IMR-90 (cell line): ENCODE data around the gene NCCRP1. TPM values are rescaled to one million over a fixed set of nuclear protein-coding genes. Genes with fewer than 3 reads are reported as not detected.

Source experiments
- ATAC-seq: fragments of 200-7000 bp; cut with Tn5 transposase; 2 replicates; pipeline ENCODE4 v1.9.1; 2020; ENCODE audit warnings: low read depth, mild to moderate bottlenecking, moderate library complexity
- BruUV-seq: library from RNA; stranded (reverse); fragments of 400-500 nt; replicated peaks from 2 replicates; lab custom pipeline; 2021; lab: Mats Ljungman, UMichigan
- CTCF ChIA-PET: fragments of 300-600 bp; formaldehyde crosslinking; extraction: SDS; loops from one replicate; lab custom pipeline; 2021; ENCODE audit warnings: antibody characterized with exemption; lab: Yijun Ruan, JAX
- POLR2A ChIA-PET: fragments of 300-600 bp; sonication (Branson Sonifier 250); formaldehyde crosslinking; loops from one replicate; lab custom pipeline; 2022; ENCODE audit warnings: antibody characterized with exemption; ENCODE audit not compliant: unreplicated experiment; lab: Charles Lee
- DNase-seq: peaks from one replicate; pipeline ENCODE4 v3.0.0; 2013
- H2AFZ ChIP-seq: replicated peaks from 2 replicates; pipeline ENCODE3; 2013; ENCODE audit warnings: low read length, mild to moderate bottlenecking; ENCODE audit not compliant: poor library complexity
- H2AK5ac ChIP-seq: 2 replicates; pipeline ENCODE4 v1.6.1; 2013; ENCODE audit warnings: low read depth, low read length, inconsistent platforms
- H2AK9ac ChIP-seq: replicated peaks from 2 replicates; pipeline ENCODE3; 2013; ENCODE audit warnings: mild to moderate bottlenecking, low read depth, low read length, moderate library complexity; ENCODE audit not compliant: poor library complexity
- H2BK120ac ChIP-seq: 2 replicates; pipeline ENCODE4 v1.6.1; 2013; ENCODE audit warnings: low read depth, low read length, inconsistent platforms
- H2BK15ac ChIP-seq: 3 replicates; pipeline ENCODE4 v1.6.1; 2013; ENCODE audit warnings: low read depth, low read length, inconsistent platforms
- H2BK20ac ChIP-seq: 2 replicates; pipeline ENCODE4 v1.6.1; 2013; ENCODE audit warnings: low read depth, mild to moderate bottlenecking, inconsistent platforms, low read length, moderate library complexity
- H2BK5ac ChIP-seq: 2 replicates; pipeline ENCODE4 v1.6.1; 2013; ENCODE audit warnings: mild to moderate bottlenecking, low read depth, low read length, inconsistent platforms; ENCODE audit not compliant: poor library complexity, severe bottlenecking
- H3K14ac ChIP-seq: replicated peaks from 2 replicates; pipeline ENCODE4 v1.6.1; 2013; ENCODE audit warnings: low read depth, low read length, inconsistent platforms
- H3K18ac ChIP-seq: 2 replicates; pipeline ENCODE4 v1.6.1; 2013; ENCODE audit warnings: low read depth, low read length, control low read depth
- H3K23ac ChIP-seq: 2 replicates; pipeline ENCODE4 v1.6.1; 2013; ENCODE audit warnings: low read depth, low read length, inconsistent platforms
- H3K27ac ChIP-seq: 2 replicates; pipeline ENCODE4 v1.5.1; 2013; ENCODE audit warnings: mild to moderate bottlenecking, control low read depth, low read length; ENCODE audit not compliant: insufficient read depth
- H3K27me3 ChIP-seq: 2 replicates; pipeline ENCODE4 v1.6.1; 2013; ENCODE audit warnings: low read length; ENCODE audit not compliant: control insufficient read depth, insufficient read depth
- H3K36me3 ChIP-seq: 2 replicates; pipeline ENCODE4 v1.6.1; 2013; ENCODE audit warnings: low read length, mixed read lengths; ENCODE audit not compliant: control insufficient read depth, insufficient read depth
- H3K4ac ChIP-seq: 2 replicates; pipeline ENCODE4 v1.6.1; 2013; ENCODE audit warnings: low read depth, low read length, inconsistent platforms
- H3K4me1 ChIP-seq: 2 replicates; pipeline ENCODE4 v1.6.1; 2013; ENCODE audit warnings: low read length, mixed read lengths; ENCODE audit not compliant: control insufficient read depth, insufficient read depth
- H3K4me2 ChIP-seq: 2 replicates; pipeline ENCODE4 v1.6.1; 2013; ENCODE audit warnings: low read depth, mild to moderate bottlenecking, control low read depth, low read length, moderate library complexity
- H3K4me3 ChIP-seq: 2 replicates; pipeline ENCODE4 v1.5.1; 2013; ENCODE audit warnings: low read depth, mild to moderate bottlenecking, control low read depth, low read length, moderate library complexity; ENCODE audit not compliant: insufficient read depth
- H3K56ac ChIP-seq: 2 replicates; pipeline ENCODE4 v1.6.1; 2013; ENCODE audit warnings: low read length, inconsistent platforms; ENCODE audit not compliant: insufficient read depth; ENCODE audit errors: extremely low read depth
- H3K79me1 ChIP-seq, 2 experiments: 2 replicates each; pipeline ENCODE4 v1.6.1; 2013; ENCODE audit warnings: low read length in 2 of 2, inconsistent platforms in 1 of 2, low read depth in 1 of 2
- H3K9ac ChIP-seq: 2 replicates; pipeline ENCODE4 v1.6.1; 2013; ENCODE audit warnings: low read depth, low read length, control low read depth
- H3K9me1 ChIP-seq: 2 replicates; pipeline ENCODE4 v1.6.1; 2013; ENCODE audit warnings: low read length, inconsistent platforms; ENCODE audit not compliant: insufficient read depth
- H3K9me3 ChIP-seq: 2 replicates; pipeline ENCODE4 v1.6.1; 2013; ENCODE audit warnings: low read length; ENCODE audit not compliant: control insufficient read depth, insufficient read depth
- H4K20me1 ChIP-seq: 2 replicates; pipeline ENCODE4 v1.6.1; 2013; ENCODE audit warnings: low read length, inconsistent platforms; ENCODE audit not compliant: insufficient read depth
- H4K5ac ChIP-seq: 2 replicates; pipeline ENCODE4 v1.6.1; 2013; ENCODE audit warnings: mild to moderate bottlenecking, low read depth, low read length, control low read depth
- H4K8ac ChIP-seq, 2 experiments: 2 replicates each; pipeline ENCODE4 v1.6.1; 2013; ENCODE audit warnings: low read depth in 2 of 2, low read length in 2 of 2, control low read depth in 1 of 2, inconsistent platforms in 1 of 2
- H4K91ac ChIP-seq: 2 replicates; pipeline ENCODE4 v1.6.1; 2013; ENCODE audit warnings: low read depth, low read length, inconsistent platforms; ENCODE audit not compliant: insufficient read depth
- CTCF ChIP-seq: conservative IDR thresholded peaks from 2 replicates; pipeline ENCODE4 v1.5.1; 2012; ENCODE audit warnings: mild to moderate bottlenecking, low read depth, low read length, improper control_type of control experiment
- ELK1 ChIP-seq: fragments of 150-350 bp; IDR thresholded peaks from 2 replicates; pipeline ENCODE4 v1.6.1; 2016; ENCODE audit warnings: low read depth, mild to moderate bottlenecking, low read length, moderate library complexity, borderline replicate concordance
- FOS ChIP-seq: fragments of 150-350 bp; IDR thresholded peaks from 2 replicates; pipeline ENCODE4 v1.6.1; 2016; ENCODE audit warnings: low read depth, low read length
- MAFK ChIP-seq: IDR thresholded peaks from 2 replicates; pipeline ENCODE4 v1.6.1; 2012; ENCODE audit warnings: low read depth, low read length, improper control_type of control experiment
- MXI1 ChIP-seq: IDR thresholded peaks from 2 replicates; pipeline ENCODE4 v1.6.1; 2012; ENCODE audit warnings: low read depth, mild to moderate bottlenecking, low read length, moderate library complexity, borderline replicate concordance
- NFE2L2 ChIP-seq: fragments of 150-350 bp; IDR thresholded peaks from 2 replicates; pipeline ENCODE4 v1.6.1; 2016; ENCODE audit warnings: low read depth, mild to moderate bottlenecking, low read length
- SMC3 ChIP-seq: fragments of 150-350 bp; IDR thresholded peaks from 2 replicates; pipeline ENCODE4 v1.6.1; 2016; ENCODE audit warnings: low read depth, mild to moderate bottlenecking, antibody characterized with exemption, low read length, moderate library complexity
- USF2 ChIP-seq: fragments of 150-350 bp; IDR thresholded peaks from 2 replicates; pipeline ENCODE4 v1.6.1; 2017; ENCODE audit warnings: mild to moderate bottlenecking, antibody characterized with exemption, low read length, low read depth
- WGBS, 2 experiments: methylation state at CpG; one replicate each; pipeline versions ENCODE4 v1.1.5 to v1.1.7; 2013; ENCODE audit warnings: missing lambda C conversion rate in 2 of 2; ENCODE audit not compliant: insufficient read length in 1 of 2; ENCODE audit errors: extremely low coverage in 2 of 2; 5-methylcytosine and 5-hydroxymethylcytosine counted together
- dilution Hi-C: fragments of 300-500 bp; cut with HindIII; formaldehyde crosslinking; loops from one replicate; pipeline ENCODE4 v1.14.3; 2018; ENCODE audit warnings: low sequenced_read_pairs; ENCODE audit not compliant: unreplicated experiment
- in situ Hi-C: fragments of 300-500 bp; cut with MboI; formaldehyde crosslinking; loops from 3 replicates; pipeline ENCODE4 v1.14.3; 2019; ENCODE audit warnings: low sequenced_read_pairs, inconsistent platforms, mixed read lengths
- intact Hi-C: fragments of 100-400 bp; cut with micrococcal nuclease; formaldehyde crosslinking; loops from 2 replicates; pipeline ENCODE4 v1.10.0; 2022
- polyA plus RNA-seq, 3 experiments: library from polyadenylated mRNA; depleted of rRNA; stranded (reverse); fragments of >200 nt; gene quantifications; 2 replicates each; pipeline ENCODE4 v1.2.3, GENCODE V29; 2012; ENCODE audit warnings: low replicate concordance in 1 of 3
- total RNA-seq: library from RNA; depleted of rRNA; stranded (reverse); fragments of >200 nt; gene quantifications from 2 replicates; pipeline ENCODE4 v1.2.3, GENCODE V29; 2012

Gene NCCRP1
- total and polyA plus RNA-seq, 2 of the 4 experiments (the other 2 are of a cell fraction): not detected

GRCh38 chr19:39202998-39203355 is 6.2 kb downstream of the NCCRP1 start:
- no peaks in the 10 kb centered on the region for H3K36me3 ChIP-seq
- no peak overlapping the region for H2BK15ac ChIP-seq
- H2BK120ac ChIP-seq: no peak overlapping the region
- ATAC-seq (no peak), DNase-seq (no peak)
- no peaks in the 10 kb centered on the region for H4K20me1 ChIP-seq
- H3K27me3 ChIP-seq: peaks cover 43% of the 10 kb centered on the region
- no peak overlapping the region for H4K5ac ChIP-seq
- H3K9ac ChIP-seq: no peak overlapping the region
- no peak overlapping the region for H4K91ac ChIP-seq
- no peak overlapping the region for H2AK5ac ChIP-seq
- H3K4me2 ChIP-seq: no peak overlapping the region
- no peak overlapping the region for H3K14ac ChIP-seq
- dilution Hi-C loops: no loop called here
- intact Hi-C loops: no loop called here
- no peak overlapping the region for H3K56ac ChIP-seq
- no peak overlapping the region for H4K8ac ChIP-seq
- no peak overlapping the region for H3K4me3 ChIP-seq
- no peak overlapping the region for H2AK9ac ChIP-seq
- ChIA-PET CTCF (no interaction called here), POLR2A (no interaction called here)
- TF ChIP-seq NFE2L2 (no peak), SMC3 (no peak), ELK1 (no peak), USF2 (no peak), FOS (no peak), MXI1 (no peak), CTCF (no peak), MAFK (no peak)
- in situ Hi-C loops: loop anchor here (25.0 kb wide), 1 partner anchor 741 kb away; no protein-coding TSS in a partner anchor
- H3K4me1 ChIP-seq: no peaks in the 10 kb centered on the region; the same call in 1 of the 2 replicates
- H2BK20ac ChIP-seq: no peak overlapping the region
- no peaks in the 10 kb centered on the region for H3K9me1 ChIP-seq
- H3K4ac ChIP-seq: no peak overlapping the region
- H3K18ac ChIP-seq: no peak overlapping the region
- no peak overlapping the region for H2AFZ ChIP-seq
- H2BK5ac ChIP-seq: no peak overlapping the region
- no peaks in the 10 kb centered on the region for H3K9me3 ChIP-seq
- BruUV-seq: no TSS peak
- no peaks in the 10 kb centered on the region for H3K79me1 ChIP-seq
- H3K23ac ChIP-seq: no peak overlapping the region
- no peak overlapping the region for H3K27ac ChIP-seq
- WGBS, 2 experiments: 67% methylated on average over 1 of the region's 1 CpG; no CpG with 5 or more reads in 1 of the 2 experiments
